GM12872 (cell line): ENCODE measurements around the gene GPR35.

Experiments used
- CTCF ChIP-seq: IDR thresholded peaks from 3 replicates; pipeline ENCODE4 v1.5.1; 2011; ENCODE audit warnings: low read depth, mild to moderate bottlenecking, low read length, moderate library complexity; ENCODE audit not compliant: insufficient read depth

The GPR35 gene

GRCh38 chr2:240649331-240649730, 24.1 kb downstream of the GPR35 start:
- TF ChIP-seq CTCF: no peak

- TF ChIP-seq CTCF: no peak
These were observed 25.1 kb downstream of the GPR35 start for GRCh38 chr2:240650254-240650965.

GRCh38 chr2:240651185-240651584, 25.9 kb downstream of the GPR35 start:
- TF ChIP-seq CTCF: no peak

- no peak for TF ChIP-seq CTCF
These were observed 30.9 kb downstream of the GPR35 start for GRCh38 chr2:240655931-240656886.

GRCh38 chr2:240662681-240663080, 37.4 kb downstream of the GPR35 start:
- no peak for TF ChIP-seq CTCF

GRCh38 chr2:240663546-240664190, 38.4 kb downstream of the GPR35 start:
- TF ChIP-seq CTCF: 0 out of 3 replicates have a peak, but pooled peaks have one; percentile 13

- no peak for TF ChIP-seq CTCF
These were observed 39.3 kb downstream of the GPR35 start for GRCh38 chr2:240664622-240665021.
